Lower leg skin (tissue), 3 donors: ENCODE measurements around the gene PPA2.

Experiments
- POLR2A ChIP-seq, 2 donors: fragments of 450-650 bp; IDR thresholded peaks; one replicate each; pipeline ENCODE4 v1.6.1; 2016 to 2017; ENCODE audit warnings: antibody characterized with exemption in 2 of 2, mild to moderate bottlenecking in 1 of 2, moderate library complexity in 1 of 2
- TF ChIP-seq, protein P1 (sequence below), 3 donors: fragments of 450-650 bp; IDR thresholded peaks; one replicate each; pipeline ENCODE4 v1.5.1; 2016; ENCODE audit warnings: antibody characterized with exemption in 3 of 3, mild to moderate bottlenecking in 3 of 3, moderate library complexity in 2 of 3

DNA sequence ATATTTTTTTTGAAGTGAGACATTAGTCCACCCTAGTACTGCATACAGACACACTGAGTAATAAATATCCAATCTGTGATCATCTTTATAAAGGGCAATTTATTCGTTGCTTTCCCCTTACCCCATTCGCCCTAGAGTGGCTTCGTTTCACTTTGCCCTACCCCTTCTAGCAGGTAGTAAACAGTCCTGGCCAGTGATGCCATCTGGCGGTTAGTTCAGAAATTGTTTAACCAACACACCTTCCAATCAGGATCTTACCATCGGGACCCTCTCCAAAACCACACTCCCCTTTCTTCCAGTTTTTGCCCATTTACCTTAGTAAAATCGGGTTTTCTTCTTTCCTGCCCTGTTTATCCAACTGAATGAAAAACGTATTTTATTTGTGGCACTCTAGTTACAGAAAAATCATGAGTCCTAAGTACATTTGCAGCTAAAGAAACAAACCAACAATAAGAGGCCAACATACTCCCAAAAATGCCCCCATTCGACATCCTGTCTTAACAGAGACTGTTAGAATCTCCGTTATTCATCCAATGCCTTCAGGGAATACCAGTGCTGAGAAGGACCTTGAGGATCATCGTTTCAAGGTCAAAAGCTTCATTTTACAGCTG lies 2.2 kb downstream of the PPA2 start:
- TF ChIP-seq, protein P1, sequence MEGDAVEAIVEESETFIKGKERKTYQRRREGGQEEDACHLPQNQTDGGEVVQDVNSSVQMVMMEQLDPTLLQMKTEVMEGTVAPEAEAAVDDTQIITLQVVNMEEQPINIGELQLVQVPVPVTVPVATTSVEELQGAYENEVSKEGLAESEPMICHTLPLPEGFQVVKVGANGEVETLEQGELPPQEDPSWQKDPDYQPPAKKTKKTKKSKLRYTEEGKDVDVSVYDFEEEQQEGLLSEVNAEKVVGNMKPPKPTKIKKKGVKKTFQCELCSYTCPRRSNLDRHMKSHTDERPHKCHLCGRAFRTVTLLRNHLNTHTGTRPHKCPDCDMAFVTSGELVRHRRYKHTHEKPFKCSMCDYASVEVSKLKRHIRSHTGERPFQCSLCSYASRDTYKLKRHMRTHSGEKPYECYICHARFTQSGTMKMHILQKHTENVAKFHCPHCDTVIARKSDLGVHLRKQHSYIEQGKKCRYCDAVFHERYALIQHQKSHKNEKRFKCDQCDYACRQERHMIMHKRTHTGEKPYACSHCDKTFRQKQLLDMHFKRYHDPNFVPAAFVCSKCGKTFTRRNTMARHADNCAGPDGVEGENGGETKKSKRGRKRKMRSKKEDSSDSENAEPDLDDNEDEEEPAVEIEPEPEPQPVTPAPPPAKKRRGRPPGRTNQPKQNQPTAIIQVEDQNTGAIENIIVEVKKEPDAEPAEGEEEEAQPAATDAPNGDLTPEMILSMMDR (IDR thresholded peaks at IDR 0.05) = no peak
- no peak for TF ChIP-seq POLR2A (IDR thresholded peaks at IDR 0.05)
